HG03342 (cell line): ENCODE data around the gene THADA.
"Not testable (repeated sequence)": the region's sequence is repeated elsewhere in the genome, so short reads cannot be mapped to it uniquely, and the experiment has no call there.

Experiments
- ATAC-seq: cut with Tn5 transposase; IDR thresholded peaks from one replicate; pipeline ENCODE4 v1.9.1; 2021; ENCODE audit warnings: mild to moderate bottlenecking, moderate library complexity; ENCODE audit not compliant: unreplicated experiment

The THADA gene

DNA sequence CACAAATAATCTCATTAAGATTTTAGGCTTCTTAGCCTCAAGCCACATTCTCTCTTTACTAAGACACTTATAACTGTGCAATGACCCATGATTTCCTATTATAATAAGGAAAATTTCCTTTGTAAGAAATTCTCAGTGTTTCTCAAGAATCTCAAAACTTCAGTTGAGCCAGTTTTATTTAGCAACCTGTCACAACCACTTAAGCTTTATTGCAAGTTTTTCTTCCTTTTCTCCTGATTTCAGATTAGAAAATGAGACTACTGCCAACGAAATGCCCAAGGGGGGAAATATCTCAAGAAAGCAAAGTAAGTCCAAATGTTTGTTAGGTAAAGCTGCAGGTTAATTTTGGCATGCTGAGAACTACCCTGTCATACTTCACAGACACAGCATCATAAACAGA is 178.5 kb downstream of the THADA start:
- ATAC-seq, result no peak

DNA sequence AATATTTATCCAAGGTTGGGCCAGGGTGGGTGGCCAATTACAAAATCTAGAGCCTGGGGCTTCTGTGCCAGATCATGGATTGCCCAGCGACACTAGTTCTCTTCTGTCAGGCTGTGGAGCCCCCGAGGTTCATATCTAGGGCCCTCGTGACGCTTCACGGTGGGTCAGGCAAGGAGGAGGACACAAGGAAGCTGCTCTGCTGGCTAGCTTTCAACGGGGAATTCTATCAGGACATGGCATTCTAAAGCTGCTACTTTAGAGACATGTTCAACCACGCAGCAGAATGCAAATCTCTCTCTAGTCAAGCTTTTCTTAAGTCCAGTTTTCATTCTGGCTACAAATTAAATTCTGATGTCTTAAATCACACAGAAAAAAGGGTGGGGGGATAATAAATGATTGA is 180.2 kb downstream of the THADA start:
- no peak for ATAC-seq

DNA sequence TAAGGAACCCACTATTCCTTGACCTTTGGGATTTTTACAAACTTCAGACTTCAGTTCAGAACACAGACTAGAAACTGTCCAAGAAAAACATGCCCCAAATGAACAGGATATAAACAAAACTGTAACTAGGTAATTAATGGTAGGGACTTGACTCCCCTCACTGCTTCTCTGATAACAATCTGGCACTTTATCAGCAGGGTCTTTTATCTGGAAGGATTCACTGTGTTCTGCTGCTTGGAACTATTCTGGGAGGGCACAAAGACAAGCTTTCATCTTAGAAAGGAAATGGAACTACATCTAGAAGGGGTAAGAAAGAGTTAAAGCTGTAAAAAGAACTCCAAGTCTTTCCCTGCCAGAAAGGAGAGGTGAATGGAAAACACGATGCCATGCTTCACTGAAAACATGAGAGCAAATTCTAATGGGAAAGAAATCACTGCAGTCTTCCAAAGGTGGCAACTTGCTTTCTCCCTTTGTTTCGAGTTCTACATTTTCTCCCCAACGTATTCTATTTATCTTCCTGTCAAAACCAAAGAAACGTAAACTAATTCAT is 181.2 kb downstream of the THADA start:
- no peak for ATAC-seq

DNA sequence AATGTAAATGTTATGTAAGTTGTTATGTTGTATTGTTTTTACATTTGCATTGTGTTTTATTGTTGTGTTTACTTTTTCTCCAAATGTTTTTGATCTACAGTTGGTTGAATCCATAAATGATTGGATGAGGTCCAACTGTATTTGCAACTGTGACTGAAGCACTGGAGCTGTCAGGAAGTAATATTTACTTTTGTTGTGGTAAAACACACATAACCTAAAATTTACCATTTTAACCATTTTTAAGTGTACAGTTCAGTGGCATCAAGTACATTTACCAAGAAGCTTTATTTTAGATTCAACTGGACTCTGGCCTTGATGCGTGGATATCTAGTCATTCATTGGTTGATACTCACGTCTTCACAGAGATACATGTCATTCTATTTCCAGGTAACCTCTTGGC is 181.8 kb downstream of the THADA start:
- ATAC-seq, result no peak

DNA sequence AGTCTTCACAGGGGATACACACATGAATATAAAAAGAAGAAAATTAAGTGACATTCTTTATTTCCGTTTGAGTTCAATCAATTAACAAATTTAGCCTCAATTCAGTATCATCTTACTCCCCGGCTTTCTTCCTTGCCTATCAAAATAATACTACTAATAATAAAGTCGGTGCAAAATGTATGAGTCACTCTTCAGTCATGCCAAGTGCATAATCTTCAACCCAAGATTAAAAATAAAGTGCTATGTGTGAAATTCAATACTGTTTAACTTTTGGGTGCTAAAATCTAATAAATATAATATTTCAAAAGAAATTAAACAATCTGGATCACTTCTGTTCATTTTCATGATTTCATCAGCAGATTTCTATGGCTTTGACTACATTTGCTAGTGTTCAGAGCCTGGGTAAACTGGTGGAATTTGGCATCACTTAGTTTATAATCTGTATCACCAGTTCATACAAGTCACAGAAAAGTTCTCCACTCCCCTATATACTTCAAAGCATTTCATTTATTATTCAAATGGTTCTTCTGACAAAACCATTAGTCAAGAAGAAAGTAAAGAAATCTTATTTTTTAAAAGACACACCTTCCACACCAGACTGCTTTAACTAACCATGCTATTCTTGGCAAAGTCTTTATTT is 183.6 kb downstream of the THADA start:
- ATAC-seq, result no peak

DNA sequence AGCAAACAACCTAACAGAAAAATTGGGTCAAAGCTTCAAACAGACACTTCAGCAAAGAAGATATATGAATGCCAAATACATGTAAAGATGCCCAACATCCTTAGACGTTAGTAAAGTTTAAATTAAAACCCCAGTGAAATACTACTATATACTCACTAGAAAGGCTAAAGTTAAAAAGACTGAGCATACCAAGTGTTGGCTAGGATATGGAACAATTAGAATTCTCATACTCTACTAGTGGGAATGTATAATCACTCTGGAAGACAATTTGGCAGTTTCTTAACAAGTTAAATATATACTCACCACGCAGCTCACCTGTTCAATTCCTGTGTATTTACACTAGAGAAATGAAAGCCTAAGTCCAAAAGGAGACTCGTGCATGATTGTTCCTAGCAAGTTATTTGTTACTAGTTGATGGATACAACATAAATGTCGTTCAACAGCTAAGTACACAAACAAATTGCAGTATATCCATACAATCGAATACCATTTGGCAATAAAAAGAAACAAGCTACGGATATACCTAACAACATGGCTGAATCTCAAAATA is 185.7 kb downstream of the THADA start:
- no peak for ATAC-seq

DNA sequence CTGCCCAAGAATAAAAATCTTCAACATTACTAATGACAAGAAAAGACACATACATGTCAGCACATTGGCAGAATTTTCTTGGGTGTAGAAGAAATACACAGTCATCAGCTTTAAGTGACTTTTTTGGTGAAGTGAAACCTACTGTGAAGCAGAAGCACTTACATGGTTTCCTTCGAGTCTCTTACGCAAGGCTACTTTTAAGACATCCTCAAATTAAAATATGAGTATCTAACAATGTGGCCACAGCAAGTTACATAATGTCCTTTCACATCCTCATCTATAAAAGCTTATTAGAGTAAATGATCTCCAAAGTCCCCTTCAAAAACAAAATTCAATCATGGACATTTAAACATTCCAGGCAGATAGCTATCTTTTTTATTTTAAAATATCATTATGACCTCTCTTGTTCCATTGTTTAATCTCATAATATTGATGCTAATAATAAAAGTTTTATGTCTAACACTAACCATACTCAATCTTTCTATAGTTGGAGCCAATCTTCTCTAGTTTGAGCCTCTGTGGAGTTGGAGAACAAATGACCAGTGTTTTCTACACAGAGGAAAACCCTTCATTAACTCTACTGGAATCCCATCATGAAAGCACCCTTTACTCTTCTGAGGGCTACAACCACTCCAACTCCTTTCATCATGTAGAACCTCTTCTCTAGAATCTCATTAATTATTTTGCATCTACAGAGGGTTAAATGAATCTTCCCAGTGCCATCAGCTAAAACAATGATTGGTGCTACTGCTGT is 187.3 kb downstream of the THADA start:
- peak; percentile 72 for ATAC-seq

DNA sequence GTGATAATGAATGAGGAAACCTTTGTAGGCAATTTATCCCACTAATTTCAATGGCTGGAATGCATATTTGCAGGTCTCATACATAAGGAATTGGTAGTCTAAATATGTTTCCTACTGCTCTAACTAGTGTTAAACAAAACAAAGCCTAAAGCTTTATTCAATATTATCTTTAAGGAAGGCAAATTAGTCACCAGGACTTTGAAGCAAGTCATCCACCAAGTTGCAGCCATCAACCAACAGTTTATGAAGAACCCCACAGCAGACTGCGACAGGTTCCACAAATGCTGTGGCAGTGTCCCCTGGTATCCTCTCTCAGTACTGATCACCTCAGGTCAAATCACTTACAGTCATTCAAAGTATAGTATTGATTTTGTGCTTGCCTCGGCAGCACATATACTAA is 187.9 kb downstream of the THADA start:
- ATAC-seq, result peak; percentile 30

DNA sequence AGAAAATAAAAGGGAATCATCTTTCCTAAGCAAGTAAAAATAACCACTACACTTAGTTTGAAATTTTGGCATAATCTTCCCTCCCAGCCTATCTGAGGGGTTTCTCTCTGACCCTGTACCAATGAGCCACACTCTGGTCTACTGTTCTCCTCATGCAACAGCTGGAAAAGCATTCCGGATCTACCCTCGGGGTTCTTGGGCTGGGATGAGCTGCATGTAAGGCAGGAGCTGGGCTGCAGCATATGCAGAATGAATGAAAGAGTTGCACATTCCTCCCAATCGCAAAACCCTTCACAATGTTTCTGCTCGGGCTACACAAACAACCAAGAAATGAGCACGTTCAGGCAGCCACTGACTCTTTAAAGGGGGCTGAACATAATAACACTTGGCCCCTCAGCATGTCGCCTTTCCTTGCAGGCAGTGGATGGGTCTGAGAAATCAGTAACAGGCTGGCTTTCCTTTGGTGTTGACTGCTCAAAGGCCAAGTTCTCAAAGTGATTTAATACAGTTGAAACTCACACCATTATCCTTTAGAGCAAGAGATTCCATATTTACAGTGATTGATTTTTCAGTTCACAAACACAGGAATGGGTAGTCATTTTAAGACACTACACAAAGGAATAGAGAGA is 189.1 kb downstream of the THADA start:
- ATAC-seq, result no peak

DNA sequence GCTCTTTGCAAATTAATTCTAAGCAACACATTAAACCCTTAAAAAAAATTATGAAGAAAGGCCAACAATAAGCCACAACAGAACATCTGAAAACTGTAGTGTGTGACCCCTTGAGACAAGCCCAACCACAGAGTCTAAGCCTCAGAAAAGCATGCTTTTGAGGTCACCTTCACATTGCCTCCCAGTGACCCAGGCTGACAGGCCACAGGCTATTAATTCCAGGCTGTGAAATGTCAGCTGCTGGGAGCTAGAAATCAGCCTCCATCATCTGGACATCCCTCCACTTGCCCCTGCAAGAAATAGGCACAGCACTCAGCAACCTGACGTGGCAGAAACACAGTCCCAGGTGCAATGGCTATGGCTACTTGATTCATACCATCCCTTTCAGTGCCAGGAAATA is 190.0 kb downstream of the THADA start:
- ATAC-seq, result no peak

DNA sequence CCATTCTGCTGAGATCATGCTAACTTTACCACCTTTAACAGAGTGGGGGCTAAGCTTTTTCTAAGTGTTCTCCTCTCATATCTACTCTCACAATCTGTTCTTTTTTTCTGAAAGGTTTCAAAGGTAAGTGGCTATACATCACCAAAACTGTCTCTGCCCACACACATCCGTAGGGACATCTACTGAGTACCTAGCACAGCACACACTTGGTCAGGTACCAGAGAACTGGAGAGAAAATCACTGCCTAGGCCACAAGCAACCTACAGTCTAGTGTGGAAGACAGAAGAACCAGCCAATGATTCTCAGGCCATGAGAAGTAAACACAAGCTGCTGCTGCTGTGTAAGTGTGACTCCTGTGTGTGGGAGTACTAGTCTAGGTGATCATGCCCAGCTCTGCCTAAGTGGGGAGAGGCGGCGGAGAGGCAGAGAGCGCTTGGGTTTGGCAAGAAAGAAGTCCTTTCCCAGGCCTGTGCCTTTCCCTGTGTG is 193.3 kb downstream of the THADA start:
- ATAC-seq, result peak; percentile 36

DNA sequence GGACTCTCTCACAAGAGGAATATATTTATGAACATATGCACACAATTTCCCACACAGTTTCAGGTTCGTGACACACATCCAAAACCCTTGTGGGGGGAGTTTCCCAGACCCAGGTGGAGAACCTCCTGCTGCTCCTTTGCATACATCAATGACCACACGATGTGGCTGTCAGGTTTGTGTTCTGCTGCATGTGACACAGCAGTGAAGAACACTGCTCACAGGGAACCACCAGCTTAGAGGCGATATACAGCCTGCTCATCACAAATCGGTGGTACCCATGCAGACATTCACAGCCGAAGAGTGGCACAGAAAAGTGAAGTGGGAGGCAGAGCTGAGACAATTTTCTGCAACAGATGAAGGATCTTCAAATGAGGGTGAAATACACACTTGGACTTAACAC is 193.8 kb downstream of the THADA start:
- ATAC-seq, result peak; percentile 94

DNA sequence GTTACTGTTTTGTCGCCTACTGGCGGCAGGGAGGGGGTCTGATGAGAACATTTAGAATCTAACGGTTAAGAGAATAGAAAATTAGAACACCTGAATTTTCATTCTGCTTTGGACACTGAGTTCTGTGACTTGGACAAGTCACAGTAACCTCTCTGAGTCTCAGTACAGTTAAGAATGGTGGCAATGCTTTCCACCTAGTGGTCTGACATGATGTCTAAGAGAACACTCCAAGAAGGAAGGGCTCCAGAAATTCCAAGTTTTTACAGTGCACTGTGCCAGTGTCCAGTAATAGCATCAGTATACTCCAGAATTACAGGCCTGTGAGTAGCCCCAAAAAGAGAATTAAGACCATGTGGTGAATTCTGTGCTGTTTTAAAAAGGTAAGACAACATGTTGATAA is 195.3 kb downstream of the THADA start:
- no peak for ATAC-seq

DNA sequence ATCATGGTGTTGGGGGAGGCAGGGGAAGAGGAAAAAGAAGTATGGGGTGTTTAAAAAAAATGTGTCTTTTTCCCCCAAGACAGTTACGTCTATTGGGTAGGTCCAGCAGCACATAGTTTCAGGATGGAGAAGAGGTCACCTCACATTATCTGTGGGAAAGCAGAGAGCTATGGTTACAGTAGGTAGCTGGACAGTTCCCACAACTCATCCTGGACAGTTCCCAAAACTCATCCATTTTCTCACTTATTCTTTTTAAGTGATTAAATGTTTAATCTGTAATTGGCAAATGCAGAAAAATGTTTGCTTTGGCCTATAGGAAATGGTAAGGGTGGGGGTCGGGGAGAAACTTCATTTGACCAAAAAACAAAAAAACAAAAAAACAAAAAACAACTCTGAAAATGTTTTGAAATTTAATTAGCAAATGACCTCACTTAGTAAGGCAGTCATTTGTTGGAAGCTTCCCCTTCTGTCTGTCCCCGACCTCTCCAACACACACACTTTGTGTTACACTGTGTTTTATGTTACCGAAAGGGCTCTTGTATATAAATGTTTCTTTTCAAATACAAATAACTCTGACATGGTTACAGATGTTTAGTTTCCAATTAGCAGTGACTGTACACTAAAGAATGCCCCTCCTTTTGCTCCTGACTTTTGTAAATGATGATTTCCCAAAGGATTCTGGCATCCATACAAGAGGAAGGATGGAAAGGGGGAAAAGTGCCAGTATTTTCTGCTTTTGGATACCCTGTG is 196.1 kb downstream of the THADA start:
- no peak for ATAC-seq

DNA sequence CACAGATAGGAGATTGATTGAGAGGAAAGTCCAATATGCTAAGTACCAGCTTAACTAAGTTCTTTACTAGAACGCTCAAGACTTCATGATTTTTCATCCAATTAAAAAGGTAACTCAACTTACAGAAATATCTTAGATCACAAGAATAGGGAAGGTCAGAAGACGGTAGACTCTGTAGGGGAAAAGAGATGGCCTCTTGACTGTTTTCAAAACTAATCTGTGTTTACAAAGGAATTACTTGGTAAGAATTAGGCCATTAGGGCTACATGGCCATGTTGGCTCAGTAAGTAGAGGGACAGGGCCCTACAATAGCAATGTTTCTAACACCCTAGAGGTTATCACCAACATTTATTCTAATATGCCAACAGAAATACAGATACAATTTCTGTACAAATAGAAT is 196.7 kb downstream of the THADA start:
- no peak for ATAC-seq

DNA sequence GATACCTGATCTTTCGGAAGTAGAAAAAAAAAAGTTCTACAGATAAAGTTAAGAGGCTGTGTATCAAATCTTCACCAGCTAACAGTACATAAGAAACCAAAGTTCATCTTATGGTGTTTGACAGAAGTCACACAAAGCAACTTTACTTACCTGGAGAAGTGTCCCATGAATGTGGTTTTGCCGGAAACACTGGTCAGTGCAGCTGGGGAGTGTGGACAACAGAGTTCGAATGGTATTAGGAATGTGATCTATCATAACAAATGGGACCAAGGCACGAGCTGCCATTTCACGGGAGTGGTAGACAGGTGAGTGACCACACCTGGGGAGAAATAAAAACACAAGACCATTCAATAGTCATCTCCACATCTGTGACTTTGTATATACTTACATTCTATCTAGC is 198.0 kb downstream of the THADA start:
- no peak for ATAC-seq

DNA sequence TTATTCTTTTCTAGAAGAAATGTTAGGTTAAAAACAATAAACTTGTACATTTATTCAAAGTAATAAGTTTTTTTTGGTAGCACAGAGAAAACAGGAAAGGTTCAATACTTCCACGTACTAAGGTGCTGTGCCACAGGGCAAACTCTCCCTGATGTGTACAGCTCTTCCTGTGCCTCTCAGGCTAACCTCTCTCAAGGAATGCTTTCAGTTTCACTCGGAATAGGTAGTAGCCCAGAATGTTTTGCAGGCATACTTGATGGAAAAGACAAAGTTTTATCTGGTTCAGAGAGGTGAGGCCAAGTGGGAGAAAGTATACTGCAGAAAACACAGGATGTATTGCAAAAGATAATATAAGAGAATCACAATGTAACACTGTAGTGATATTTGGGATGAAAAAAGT is 198.4 kb downstream of the THADA start:
- ATAC-seq, result no peak

DNA sequence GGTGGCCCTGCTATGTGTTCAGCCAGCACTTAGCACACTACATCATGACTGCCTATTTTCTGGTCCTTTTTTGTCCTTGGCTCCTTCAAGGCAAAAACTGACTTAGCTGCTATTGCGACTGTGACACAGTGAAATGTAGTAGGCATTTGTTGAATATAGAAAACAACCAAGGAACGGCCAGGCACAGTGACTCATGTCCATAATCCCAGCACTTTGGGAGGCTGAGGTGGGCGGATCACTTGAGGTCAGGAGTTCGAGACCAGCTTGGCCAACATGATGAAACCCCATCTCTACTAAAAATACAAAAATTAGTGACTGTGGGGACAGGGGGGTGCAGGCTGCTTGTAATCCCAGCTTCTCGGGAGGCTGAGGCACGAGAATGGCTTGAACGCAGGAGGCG is 199.5 kb downstream of the THADA start:
- not testable (repeated sequence) for ATAC-seq

DNA sequence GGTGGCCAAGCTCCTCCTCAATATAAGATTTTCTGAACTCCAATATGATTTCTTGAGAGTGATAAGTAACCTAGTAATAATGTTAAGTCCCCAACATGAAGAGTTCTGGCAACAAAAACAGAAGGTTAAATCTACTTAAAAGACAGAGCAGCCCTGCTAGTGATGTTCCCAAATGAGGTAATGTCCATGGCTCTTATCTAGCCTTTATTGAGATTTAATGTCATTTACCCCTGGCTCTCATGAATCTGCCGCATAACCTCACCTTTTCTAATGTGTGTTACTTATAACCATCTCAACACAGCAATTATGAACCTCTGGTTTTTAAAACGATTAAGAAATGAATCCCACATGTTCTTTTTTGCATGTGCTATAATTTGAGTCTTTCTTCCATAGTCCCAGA is 201.9 kb downstream of the THADA start:
- ATAC-seq, result no peak

DNA sequence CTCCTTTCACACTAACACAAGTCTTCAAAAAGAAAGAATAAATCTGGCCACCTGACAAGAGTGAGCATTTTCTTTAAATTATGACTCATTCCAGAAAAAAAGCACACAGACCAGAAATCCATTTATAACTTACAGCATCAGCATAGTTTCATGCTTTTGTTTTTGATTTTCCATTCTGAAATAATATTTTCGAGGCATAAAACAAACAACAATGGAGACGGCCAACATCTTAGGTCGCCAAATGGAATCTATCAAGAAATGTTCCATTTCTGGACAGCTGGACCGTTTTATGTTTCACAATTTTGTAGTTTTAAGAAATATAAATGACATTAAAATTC is 204.0 kb downstream of the THADA start:
- ATAC-seq, result no peak
